Measurements from ENCODE around the gene ZNF835.

DNA sequence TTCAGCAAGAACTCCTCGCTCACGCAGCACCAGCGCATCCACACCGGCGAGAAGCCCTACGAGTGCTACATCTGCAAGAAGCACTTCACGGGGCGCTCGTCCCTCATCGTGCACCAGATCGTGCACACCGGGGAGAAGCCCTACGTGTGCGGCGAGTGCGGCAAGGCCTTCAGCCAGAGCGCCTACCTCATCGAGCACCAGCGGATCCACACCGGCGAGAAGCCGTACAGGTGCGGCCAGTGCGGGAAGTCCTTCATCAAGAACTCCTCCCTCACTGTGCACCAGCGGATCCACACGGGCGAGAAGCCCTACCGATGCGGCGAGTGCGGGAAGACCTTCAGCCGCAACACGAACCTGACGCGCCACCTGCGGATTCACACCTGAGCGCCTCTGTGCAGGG lies 49.2 kb downstream of the ZNF835 start:
- TF ChIP-seq, protein P1, sequence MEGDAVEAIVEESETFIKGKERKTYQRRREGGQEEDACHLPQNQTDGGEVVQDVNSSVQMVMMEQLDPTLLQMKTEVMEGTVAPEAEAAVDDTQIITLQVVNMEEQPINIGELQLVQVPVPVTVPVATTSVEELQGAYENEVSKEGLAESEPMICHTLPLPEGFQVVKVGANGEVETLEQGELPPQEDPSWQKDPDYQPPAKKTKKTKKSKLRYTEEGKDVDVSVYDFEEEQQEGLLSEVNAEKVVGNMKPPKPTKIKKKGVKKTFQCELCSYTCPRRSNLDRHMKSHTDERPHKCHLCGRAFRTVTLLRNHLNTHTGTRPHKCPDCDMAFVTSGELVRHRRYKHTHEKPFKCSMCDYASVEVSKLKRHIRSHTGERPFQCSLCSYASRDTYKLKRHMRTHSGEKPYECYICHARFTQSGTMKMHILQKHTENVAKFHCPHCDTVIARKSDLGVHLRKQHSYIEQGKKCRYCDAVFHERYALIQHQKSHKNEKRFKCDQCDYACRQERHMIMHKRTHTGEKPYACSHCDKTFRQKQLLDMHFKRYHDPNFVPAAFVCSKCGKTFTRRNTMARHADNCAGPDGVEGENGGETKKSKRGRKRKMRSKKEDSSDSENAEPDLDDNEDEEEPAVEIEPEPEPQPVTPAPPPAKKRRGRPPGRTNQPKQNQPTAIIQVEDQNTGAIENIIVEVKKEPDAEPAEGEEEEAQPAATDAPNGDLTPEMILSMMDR (IDR thresholded peaks at IDR 0.05 in 4 of 5, conservative IDR thresholded peaks at IDR 0.05 in 1 of 5): no peak
- no peak for TF ChIP-seq POLR2A (IDR thresholded peaks at IDR 0.05)

Data from gastrocnemius medialis (tissue), 4 donors.